GM12872 (cell line): ENCODE results near the gene BEST4.

Experiments
- TF ChIP-seq, protein P1 (sequence below): IDR thresholded peaks from 3 replicates; pipeline ENCODE4 v1.5.1; 2011; ENCODE audit warnings: low read depth, mild to moderate bottlenecking, low read length, moderate library complexity; ENCODE audit not compliant: insufficient read depth

BEST4 gene

GRCh38 chr1:44775078-44775929, 12.7 kb downstream of the BEST4 start, which contains the start of gene RPS8:
TSS of gene RPS8 (plus strand) at chr1:44775540. CDS start at chr1:44775597, 57 bp downstream.
- TF ChIP-seq, protein P1, sequence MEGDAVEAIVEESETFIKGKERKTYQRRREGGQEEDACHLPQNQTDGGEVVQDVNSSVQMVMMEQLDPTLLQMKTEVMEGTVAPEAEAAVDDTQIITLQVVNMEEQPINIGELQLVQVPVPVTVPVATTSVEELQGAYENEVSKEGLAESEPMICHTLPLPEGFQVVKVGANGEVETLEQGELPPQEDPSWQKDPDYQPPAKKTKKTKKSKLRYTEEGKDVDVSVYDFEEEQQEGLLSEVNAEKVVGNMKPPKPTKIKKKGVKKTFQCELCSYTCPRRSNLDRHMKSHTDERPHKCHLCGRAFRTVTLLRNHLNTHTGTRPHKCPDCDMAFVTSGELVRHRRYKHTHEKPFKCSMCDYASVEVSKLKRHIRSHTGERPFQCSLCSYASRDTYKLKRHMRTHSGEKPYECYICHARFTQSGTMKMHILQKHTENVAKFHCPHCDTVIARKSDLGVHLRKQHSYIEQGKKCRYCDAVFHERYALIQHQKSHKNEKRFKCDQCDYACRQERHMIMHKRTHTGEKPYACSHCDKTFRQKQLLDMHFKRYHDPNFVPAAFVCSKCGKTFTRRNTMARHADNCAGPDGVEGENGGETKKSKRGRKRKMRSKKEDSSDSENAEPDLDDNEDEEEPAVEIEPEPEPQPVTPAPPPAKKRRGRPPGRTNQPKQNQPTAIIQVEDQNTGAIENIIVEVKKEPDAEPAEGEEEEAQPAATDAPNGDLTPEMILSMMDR = no peak

GRCh38 chr1:44760876-44761275, 27.1 kb downstream of the BEST4 start:
- TF ChIP-seq, protein P1 = no peak

- TF ChIP-seq, protein P1 = no peak
Measured at GRCh38 chr1:44759077-44759476, 28.9 kb downstream of the BEST4 start.

GRCh38 chr1:44757420-44757819, 30.6 kb downstream of the BEST4 start:
- TF ChIP-seq, protein P1 = no peak

- TF ChIP-seq, protein P1 = peak; percentile 15; the same call in 1 of the 3 replicates
Measured at GRCh38 chr1:44747878-44748277, 40.1 kb downstream of the BEST4 start.

DNA sequence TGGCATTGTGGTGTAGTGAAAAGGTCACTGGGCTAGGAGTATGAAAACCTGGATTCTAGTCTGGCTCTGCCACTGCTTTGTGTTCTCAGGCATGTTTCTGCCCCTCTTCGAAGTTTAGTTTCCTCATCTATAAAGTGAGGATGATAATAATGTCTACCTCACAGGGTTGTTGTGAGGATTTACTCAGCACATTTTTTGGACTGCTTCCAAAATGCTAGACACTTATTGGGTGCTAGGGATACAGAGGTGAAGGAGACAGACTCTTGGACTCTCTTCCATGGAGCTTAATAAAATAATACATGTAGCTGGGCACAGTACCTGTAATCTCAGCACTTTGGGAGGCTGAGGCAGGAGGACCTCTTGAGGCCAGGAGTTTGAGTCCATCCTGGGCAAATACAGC, 44.8 kb downstream of the BEST4 start:
- TF ChIP-seq, protein P1 = no peak

- TF ChIP-seq, protein P1 = no peak
Measured at GRCh38 chr1:44740179-44740617, 47.8 kb downstream of the BEST4 start.
